Measurements from ENCODE around the gene OSBPL7.

GRCh38 chr17:47757386-47757785, 64.2 kb downstream of the OSBPL7 start:
- TF ChIP-seq POLR2A (IDR thresholded peaks at IDR 0.05; ENCODE audit: low read depth, low read length), result no peak
- no peak for TF ChIP-seq POLR2AphosphoS5 (IDR thresholded peaks at IDR 0.05; ENCODE audit: low read depth, low read length)
- no peak for TF ChIP-seq PAX5 (IDR thresholded peaks at IDR 0.05; ENCODE audit: insufficient read depth, low read length, severe bottlenecking)
- no peak for TF ChIP-seq TAF1 (IDR thresholded peaks at IDR 0.05; ENCODE audit: low read depth, low read length)
- TF ChIP-seq SPI1 (IDR thresholded peaks at IDR 0.05; ENCODE audit: low read depth, low read length), result no peak

Data from GM12891 (cell line).